Prostate gland (tissue), 2 donors: Measurements from ENCODE around the gene TRIP4.
A peak's percentile ranks its signal among the peaks of the same experiment; 100 is the strongest.

ENCODE experiments used
- POLR2A ChIP-seq: fragments of 450-650 bp; IDR thresholded peaks from one replicate; pipeline ENCODE4 v1.6.1; 2016; ENCODE audit warnings: antibody characterized with exemption, mild to moderate bottlenecking
- POLR2AphosphoS5 ChIP-seq: sonication (generic); formaldehyde crosslinking; IDR thresholded peaks from one replicate; pipeline ENCODE4 v1.6.1; 2017; ENCODE audit warnings: antibody characterized with exemption
- TF ChIP-seq, protein P1 (sequence below), 4 experiments: fragments of 200-600 bp in 2 of 4; fragments of 450-650 bp in 2 of 4; sonication (generic) in 2 of 4; IDR thresholded peaks; 1 replicate in 3 of 4; 2 replicates in 1 of 4; pipeline ENCODE4 v1.5.1; 2016 to 2019; ENCODE audit warnings: antibody characterized with exemption in 4 of 4, mild to moderate bottlenecking in 2 of 4, moderate library complexity in 2 of 4

DNA sequence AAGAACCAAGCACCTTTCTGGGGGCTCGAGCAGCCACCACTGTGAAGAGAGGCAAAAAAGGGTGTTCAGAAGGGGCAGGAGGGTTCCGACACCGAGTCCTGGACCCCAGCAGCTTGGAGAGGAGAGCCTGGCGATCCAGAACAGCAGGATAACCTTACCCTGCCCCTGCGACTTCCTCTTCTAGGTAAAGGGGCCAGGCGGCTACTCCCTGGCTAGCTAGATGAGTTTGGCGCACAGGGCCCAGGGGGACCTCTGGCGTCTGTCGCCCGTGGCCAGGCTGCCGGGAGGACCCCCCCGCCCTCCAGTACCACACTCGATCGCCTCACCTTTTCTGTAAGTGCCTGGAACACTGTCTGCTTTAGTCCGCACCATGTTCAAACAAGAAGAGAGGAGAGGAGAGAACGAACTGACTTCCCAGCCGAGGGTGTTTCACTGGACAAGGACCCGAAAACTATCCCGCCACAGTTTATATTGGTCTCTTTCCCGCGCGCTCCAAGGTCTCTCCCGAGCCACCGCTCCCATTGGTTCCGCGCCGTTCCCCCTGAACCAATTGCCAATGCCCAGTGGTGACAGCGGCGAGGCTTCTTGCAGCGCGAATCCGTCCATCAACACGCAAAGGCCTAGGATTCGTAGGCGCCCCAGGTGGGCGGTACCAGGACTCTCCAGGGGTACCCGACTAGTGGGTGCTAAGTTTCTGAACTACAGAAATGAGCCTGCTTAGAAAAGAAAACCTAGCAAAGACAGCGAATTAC lies 6.5 kb upstream of the TRIP4 start, which contains the start of gene PCLAF:
- TF ChIP-seq, protein P1, sequence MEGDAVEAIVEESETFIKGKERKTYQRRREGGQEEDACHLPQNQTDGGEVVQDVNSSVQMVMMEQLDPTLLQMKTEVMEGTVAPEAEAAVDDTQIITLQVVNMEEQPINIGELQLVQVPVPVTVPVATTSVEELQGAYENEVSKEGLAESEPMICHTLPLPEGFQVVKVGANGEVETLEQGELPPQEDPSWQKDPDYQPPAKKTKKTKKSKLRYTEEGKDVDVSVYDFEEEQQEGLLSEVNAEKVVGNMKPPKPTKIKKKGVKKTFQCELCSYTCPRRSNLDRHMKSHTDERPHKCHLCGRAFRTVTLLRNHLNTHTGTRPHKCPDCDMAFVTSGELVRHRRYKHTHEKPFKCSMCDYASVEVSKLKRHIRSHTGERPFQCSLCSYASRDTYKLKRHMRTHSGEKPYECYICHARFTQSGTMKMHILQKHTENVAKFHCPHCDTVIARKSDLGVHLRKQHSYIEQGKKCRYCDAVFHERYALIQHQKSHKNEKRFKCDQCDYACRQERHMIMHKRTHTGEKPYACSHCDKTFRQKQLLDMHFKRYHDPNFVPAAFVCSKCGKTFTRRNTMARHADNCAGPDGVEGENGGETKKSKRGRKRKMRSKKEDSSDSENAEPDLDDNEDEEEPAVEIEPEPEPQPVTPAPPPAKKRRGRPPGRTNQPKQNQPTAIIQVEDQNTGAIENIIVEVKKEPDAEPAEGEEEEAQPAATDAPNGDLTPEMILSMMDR (IDR thresholded peaks at IDR 0.05): peak in 1 of 4 experiments; percentile 15
- no peak for TF ChIP-seq POLR2A
- TF ChIP-seq POLR2AphosphoS5: peak; percentile 88
